Measurements from ENCODE around the gene PCDHGC4.
A peak's percentile ranks its signal among the peaks of the same experiment; 100 is the strongest.

The PCDHGC4 gene

GRCh38 chr5:141484641-141485311, at the start of gene PCDHGC4:
TSS of gene PCDHGC4 (plus strand) at chr5:141485030. CDS start at chr5:141485174, 144 bp downstream.
- DNase-seq, result no peak

GRCh38 chr5:141437221-141437620, 47.6 kb upstream of the PCDHGC4 start:
- no peak for DNase-seq
- TF ChIP-seq GATA1 (IDR thresholded peaks at IDR 0.05; ENCODE audit: low read depth, low read length) (no peak), POLR2A (IDR thresholded peaks at IDR 0.05; ENCODE audit: low read length) (no peak)

More at GRCh38 chr5:141484641-141485311, at the start of gene PCDHGC4:
- no peak for TF ChIP-seq GATA1 (IDR thresholded peaks at IDR 0.05; ENCODE audit: low read depth, low read length)
- no peak for TF ChIP-seq POLR2A (IDR thresholded peaks at IDR 0.05; ENCODE audit: low read length)

- no peak for DNase-seq
- no peak for TF ChIP-seq GATA1 (IDR thresholded peaks at IDR 0.05; ENCODE audit: low read depth, low read length)
- TF ChIP-seq POLR2A (IDR thresholded peaks at IDR 0.05; ENCODE audit: low read length), result no peak
These were observed 45.3 kb upstream of the PCDHGC4 start for GRCh38 chr5:141439411-141440141.

GRCh38 chr5:141440341-141440740, 44.5 kb upstream of the PCDHGC4 start:
- TF ChIP-seq GATA1 (IDR thresholded peaks at IDR 0.05; ENCODE audit: low read depth, low read length), result no peak
- no peak for TF ChIP-seq POLR2A (IDR thresholded peaks at IDR 0.05; ENCODE audit: low read length)
- no peak for DNase-seq

- DNase-seq, result no peak
- TF ChIP-seq POLR2A (IDR thresholded peaks at IDR 0.05; ENCODE audit: low read length) (no peak), GATA1 (IDR thresholded peaks at IDR 0.05; ENCODE audit: low read depth, low read length) (no peak)
These were observed 43.2 kb upstream of the PCDHGC4 start for GRCh38 chr5:141441571-141442170.

GRCh38 chr5:141465351-141465750, 19.5 kb upstream of the PCDHGC4 start:
- no peak for TF ChIP-seq POLR2A (IDR thresholded peaks at IDR 0.05; ENCODE audit: low read length)
- no peak for DNase-seq

GRCh38 chr5:141475625-141476131, 9.2 kb upstream of the PCDHGC4 start, which contains the start of gene PCDHGC3:
TSS of gene PCDHGC3 (plus strand) at chr5:141475966. CDS start at chr5:141476117, 151 bp downstream.
- TF ChIP-seq GATA1 (IDR thresholded peaks at IDR 0.05; ENCODE audit: low read depth, low read length), result no peak
- peak in 1 of 2 experiments; percentile 14 for DNase-seq

GRCh38 chr5:141476132-141476911, 8.5 kb upstream of the PCDHGC4 start:
- DNase-seq, result peak in 1 of 2 experiments; percentile 14
- TF ChIP-seq POLR2A (IDR thresholded peaks at IDR 0.05; ENCODE audit: low read length) (no peak), GATA1 (IDR thresholded peaks at IDR 0.05; ENCODE audit: low read depth, low read length) (no peak)

GRCh38 chr5:141477044-141477575, 7.7 kb upstream of the PCDHGC4 start:
- DNase-seq, result no peak
- TF ChIP-seq GATA1 (IDR thresholded peaks at IDR 0.05; ENCODE audit: low read depth, low read length) (no peak), POLR2A (IDR thresholded peaks at IDR 0.05; ENCODE audit: low read length) (no peak)

GRCh38 chr5:141477815-141478214, 7.0 kb upstream of the PCDHGC4 start:
- no peak for DNase-seq
- TF ChIP-seq GATA1 (IDR thresholded peaks at IDR 0.05; ENCODE audit: low read depth, low read length) (no peak), POLR2A (IDR thresholded peaks at IDR 0.05; ENCODE audit: low read length) (no peak)

GRCh38 chr5:141478321-141478945, 6.4 kb upstream of the PCDHGC4 start:
- no peak for DNase-seq

GRCh38 chr5:141479776-141480175, 5.1 kb upstream of the PCDHGC4 start:
- no peak for DNase-seq
- no peak for TF ChIP-seq GATA1 (IDR thresholded peaks at IDR 0.05; ENCODE audit: low read depth, low read length)
- no peak for TF ChIP-seq POLR2A (IDR thresholded peaks at IDR 0.05; ENCODE audit: low read length)

More at GRCh38 chr5:141478321-141478945, 6.4 kb upstream of the PCDHGC4 start:
- TF ChIP-seq POLR2A (IDR thresholded peaks at IDR 0.05; ENCODE audit: low read length), result no peak
- TF ChIP-seq GATA1 (IDR thresholded peaks at IDR 0.05; ENCODE audit: low read depth, low read length), result no peak

- TF ChIP-seq GATA1 (IDR thresholded peaks at IDR 0.05; ENCODE audit: low read depth, low read length), result no peak
- DNase-seq, result no peak
These were observed 928 bp upstream of the PCDHGC4 start for GRCh38 chr5:141483902-141484301.
